Urinary bladder (tissue), 4 donors: ENCODE data around the gene KIF5C. TPM values are rescaled to one million over a fixed set of nuclear protein-coding genes. Genes with fewer than 3 reads are reported as not detected.
A peak's percentile ranks its signal among the peaks of the same experiment; 100 is the strongest.

Source experiments
- DNase-seq: peaks from one replicate; pipeline ENCODE4 v3.0.0-alpha.2; 2015; ENCODE audit errors: extremely low spot score
- H3K27ac ChIP-seq: one replicate; pipeline ENCODE4 v1.5.1; 2013; ENCODE audit warnings: low read depth, mild to moderate bottlenecking, moderate library complexity
- H3K36me3 ChIP-seq: one replicate; pipeline ENCODE4 v1.6.1; 2013; ENCODE audit warnings: mild to moderate bottlenecking, moderate library complexity; ENCODE audit not compliant: insufficient read depth
- H3K4me1 ChIP-seq: one replicate; pipeline ENCODE4 v1.6.1; 2013; ENCODE audit warnings: mild to moderate bottlenecking, moderate library complexity; ENCODE audit not compliant: insufficient read depth
- H3K4me3 ChIP-seq: one replicate; pipeline ENCODE4 v1.5.1; 2013; ENCODE audit warnings: low read depth, low read length
- WGBS: extraction: QIAGEN DNeasy Blood & Tissue Kit; methylation state at CpG from one replicate; pipeline ENCODE4 v1.1.7; 2013; 5-methylcytosine and 5-hydroxymethylcytosine counted together
- polyA plus RNA-seq: library from polyadenylated mRNA; stranded (reverse); fragments of 200-250 nt; gene quantifications from one replicate; pipeline ENCODE4 v1.2.3, GENCODE V29; 2013
- total RNA-seq: library from RNA; depleted of rRNA; stranded (reverse); fragments of >200 nt; gene quantifications from one replicate; pipeline ENCODE4 v1.2.3, GENCODE V29; 2014
- donor health status: healthy with polysubstance abuse.
- donor health status: healthy.

The KIF5C gene
- total and polyA plus RNA-seq, 2 donors: 2.8 to 10.8 TPM

DNA sequence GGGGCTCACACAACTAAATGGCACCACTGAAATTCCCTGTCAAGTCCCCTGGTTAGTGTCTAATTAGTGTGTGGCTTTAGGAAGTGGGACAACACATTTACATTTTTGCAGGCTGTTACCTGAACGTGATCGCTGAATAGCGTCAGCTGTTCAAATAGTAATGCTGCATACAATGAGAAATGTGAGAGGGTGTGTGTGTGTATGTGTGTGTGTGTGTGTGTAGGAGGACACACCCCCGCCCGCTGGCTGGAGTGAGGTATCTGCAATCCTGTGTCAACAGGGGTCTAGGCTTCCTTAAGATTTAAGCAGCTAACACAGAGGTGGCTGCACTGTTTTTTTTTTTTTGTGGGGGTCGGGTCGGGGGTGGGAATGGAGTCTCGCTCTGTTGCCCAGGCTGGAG lies 158.7 kb downstream of the KIF5C start:
- Histone ChIP-seq H3K36me3 (no peaks in the 10 kb centered on the region), H3K4me3 (no peak overlapping the region), H3K4me1 (peaks cover 2% of the 10 kb centered on the region), H3K27ac (no peak overlapping the region)
- 74% methylated on average over 8 of the region's 8 CpGs for WGBS
- no peak for DNase-seq

DNA sequence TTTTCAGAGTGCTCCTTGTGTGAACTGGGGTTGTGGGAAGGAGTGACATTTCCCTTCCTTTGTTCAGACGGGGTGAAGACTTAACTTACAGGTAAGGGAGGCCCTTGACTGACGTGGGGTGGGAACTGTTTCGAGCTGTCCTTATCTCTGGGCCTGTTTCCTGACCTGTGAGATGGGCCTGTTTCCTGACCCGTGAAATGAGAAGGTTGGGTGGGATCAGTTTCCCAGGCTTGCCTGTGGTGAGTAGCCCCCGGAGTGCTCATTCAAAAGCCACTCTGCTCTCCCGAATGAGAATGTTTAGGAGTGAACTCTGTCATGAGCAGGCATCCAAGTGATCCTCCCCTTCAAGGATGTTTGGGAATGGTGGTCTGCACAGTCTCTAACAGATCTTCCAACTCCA lies 159.4 kb downstream of the KIF5C start:
- H3K4me3 ChIP-seq: no peak overlapping the region
- no peak overlapping the region for H3K27ac ChIP-seq
- H3K36me3 ChIP-seq: no peaks in the 10 kb centered on the region
- no peak for DNase-seq
- H3K4me1 ChIP-seq: peaks cover 3% of the 10 kb centered on the region
- 72% methylated on average over 6 of the region's 6 CpGs for WGBS

GRCh38 chr2:149036507-149037293 lies 161.7 kb downstream of the KIF5C start:
- Histone ChIP-seq H3K4me3 (no peak overlapping the region), H3K27ac (no peak overlapping the region), H3K36me3 (no peaks in the 10 kb centered on the region), H3K4me1 (peaks cover 3% of the 10 kb centered on the region)
- WGBS: 93% methylated on average over 4 of the region's 4 CpGs
- DNase-seq: no peak

- DNase-seq: no peak
- no peak overlapping the region for H3K4me3 ChIP-seq
- H3K27ac ChIP-seq: no peak overlapping the region
- H3K36me3 ChIP-seq: no peaks in the 10 kb centered on the region
- 57% methylated on average over 8 of the region's 8 CpGs for WGBS
- peaks cover 3% of the 10 kb centered on the region for H3K4me1 ChIP-seq
Observed at GRCh38 chr2:149037851-149038250, 162.8 kb downstream of the KIF5C start.

DNA sequence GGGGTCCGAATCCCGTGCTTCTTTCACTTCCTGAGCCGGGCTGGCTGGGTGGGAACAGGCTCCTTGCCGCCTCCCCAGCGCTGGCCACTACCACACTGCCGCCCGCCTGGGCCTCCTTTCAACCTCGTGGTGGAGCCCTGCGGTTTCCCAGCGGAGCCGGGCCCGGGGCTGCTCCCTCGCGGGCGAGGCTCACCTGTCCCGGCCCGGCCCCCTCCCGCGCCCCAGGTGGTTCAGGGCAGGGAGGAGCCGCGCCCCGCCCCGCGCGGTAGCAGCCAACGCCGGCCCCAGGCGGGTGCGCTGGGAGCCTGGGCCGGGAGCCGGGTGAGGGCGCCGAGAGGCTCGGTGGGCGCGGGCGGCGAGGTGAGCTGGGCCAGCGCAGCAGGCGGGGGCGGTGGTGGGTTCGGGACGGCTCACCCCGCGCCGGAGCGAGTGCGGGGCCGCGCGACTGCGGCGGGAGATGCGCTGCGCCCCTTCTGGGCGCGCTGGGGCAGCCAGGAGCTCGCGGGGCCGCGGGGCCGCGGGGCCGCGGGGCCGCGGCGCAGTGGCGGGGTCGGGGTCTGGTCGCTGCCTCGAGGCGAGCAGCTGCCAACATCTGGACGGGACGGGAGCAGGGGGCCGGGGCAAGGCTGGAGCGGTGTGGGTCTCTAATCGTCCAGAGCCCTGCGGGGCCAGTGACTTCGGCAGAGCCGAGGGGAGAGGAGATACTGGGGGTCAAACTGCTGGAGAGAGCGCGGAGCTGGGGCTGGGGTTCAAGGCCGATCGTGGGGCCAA lies 163.6 kb downstream of the KIF5C start, which contains the start of gene LYPD6B:
TSS of gene LYPD6B (plus strand) at position 258 of the 771 bp plus-strand sequence. CDS start 92,250 bp downstream, outside the sequence.
- no peaks in the 10 kb centered on the region for H3K36me3 ChIP-seq
- WGBS: 2% methylated on average over 85 of the region's 85 CpGs
- peak within 1 kb of the TSS; percentile 28 for H3K27ac ChIP-seq
- H3K4me3 ChIP-seq: peak within 1 kb of the TSS; percentile 50
- H3K4me1 ChIP-seq: peaks cover 3% of the 10 kb centered on the region
- no peak for DNase-seq

DNA sequence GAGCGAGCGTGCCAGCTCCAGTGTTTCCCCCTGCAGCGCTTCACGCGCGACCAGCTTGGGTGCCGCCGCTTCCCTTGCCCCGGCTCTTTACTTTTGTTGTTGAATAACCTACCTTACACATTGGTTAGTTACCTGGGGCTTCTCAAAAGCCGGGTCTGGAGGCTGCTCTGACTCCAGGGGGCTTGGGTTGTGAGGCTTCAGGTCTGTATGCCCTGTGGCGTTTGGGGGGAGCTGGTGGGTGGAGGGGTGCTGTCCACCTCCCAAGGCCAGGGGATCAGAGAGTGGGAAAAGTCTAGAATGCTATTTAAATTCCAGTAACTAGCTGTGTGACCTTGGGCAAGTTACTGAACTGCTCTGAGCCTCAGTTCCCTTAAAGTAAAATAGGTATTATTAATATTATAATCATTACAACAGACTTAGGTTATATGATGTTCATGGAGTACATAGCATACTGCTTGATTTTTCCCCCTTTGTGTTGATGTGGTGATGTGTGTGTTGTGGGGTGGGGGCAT lies 164.2 kb downstream of the KIF5C start:
- H3K36me3 ChIP-seq: no peaks in the 10 kb centered on the region
- peak overlapping the region; percentile 50 for H3K4me3 ChIP-seq
- H3K4me1 ChIP-seq: peaks cover 3% of the 10 kb centered on the region
- H3K27ac ChIP-seq: peak overlapping the region; percentile 28
- no peak for DNase-seq
- WGBS: 36% methylated on average over 11 of the region's 11 CpGs

- no peaks in the 10 kb centered on the region for H3K36me3 ChIP-seq
- no peak overlapping the region for H3K4me3 ChIP-seq
- no peak for DNase-seq
- no peak overlapping the region for H3K27ac ChIP-seq
- H3K4me1 ChIP-seq: peaks cover 3% of the 10 kb centered on the region
- 72% methylated on average over 7 of the region's 7 CpGs for WGBS
Observed at GRCh38 chr2:149040451-149040850, 165.4 kb downstream of the KIF5C start.

DNA sequence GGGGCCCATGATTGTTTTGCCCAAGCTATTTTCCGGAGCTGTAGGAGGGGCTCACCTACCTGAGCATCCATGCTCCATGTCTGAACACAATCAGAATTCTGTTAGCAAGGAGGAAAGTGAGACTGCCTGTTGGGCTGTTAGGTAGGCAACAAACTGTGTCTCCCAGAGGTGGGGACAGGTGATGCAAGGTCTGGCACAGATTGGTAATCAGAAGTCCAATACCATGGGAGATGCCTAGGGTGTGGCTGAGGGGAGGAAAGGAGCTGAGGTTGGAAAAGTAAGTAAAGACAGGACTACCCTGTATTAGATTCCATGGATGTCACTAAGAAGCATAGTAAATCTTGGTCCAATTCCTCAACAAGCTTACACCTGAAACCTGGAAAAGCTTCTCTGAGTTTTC lies 166.5 kb downstream of the KIF5C start:
- H3K36me3 ChIP-seq: no peaks in the 10 kb centered on the region
- no peak overlapping the region for H3K27ac ChIP-seq
- DNase-seq: no peak
- no peak overlapping the region for H3K4me3 ChIP-seq
- WGBS: 95% methylated on average over 1 of the region's 1 CpG
- peaks cover 3% of the 10 kb centered on the region for H3K4me1 ChIP-seq

DNA sequence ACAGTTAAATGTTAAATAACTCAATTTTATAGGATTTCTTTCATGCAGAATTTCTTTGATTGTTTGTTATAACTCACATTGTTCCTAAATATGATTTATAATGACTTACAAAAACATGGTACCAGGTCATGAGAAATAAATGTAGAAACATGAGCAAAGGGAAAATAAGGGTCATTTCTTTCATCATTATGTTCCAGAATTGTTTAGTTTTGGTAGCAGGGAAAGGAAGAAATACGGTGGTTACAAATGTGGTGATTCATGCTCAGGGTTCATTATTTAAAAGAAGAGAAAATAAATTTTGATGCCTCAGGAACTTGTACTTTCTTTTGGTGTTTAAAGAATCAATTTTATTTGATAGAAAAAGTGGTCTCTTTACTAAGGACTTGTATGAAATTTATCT lies 167.9 kb downstream of the KIF5C start:
- Histone ChIP-seq H3K4me3 (no peak overlapping the region), H3K36me3 (no peaks in the 10 kb centered on the region), H3K27ac (no peak overlapping the region), H3K4me1 (peaks cover 3% of the 10 kb centered on the region)
- DNase-seq: no peak
- 58% methylated on average over 1 of the region's 1 CpG for WGBS

DNA sequence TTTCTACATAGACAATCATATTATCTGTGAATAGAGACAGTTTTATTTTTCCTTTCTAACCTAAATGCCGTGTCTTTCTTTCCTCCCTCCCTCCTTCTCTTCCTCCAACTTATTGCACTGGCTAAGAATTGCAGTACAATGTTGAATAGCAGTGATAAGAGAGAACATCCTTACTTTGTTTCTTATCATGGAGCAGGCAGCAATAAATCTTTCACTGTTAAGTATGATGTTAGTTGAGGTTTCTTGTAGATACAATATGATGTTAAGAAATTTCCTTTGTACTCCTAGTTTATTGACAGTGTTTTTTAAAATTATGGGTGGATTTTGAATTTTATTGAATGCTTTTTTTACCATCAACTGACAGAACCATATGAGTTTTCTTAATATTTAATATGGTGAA lies 169.5 kb downstream of the KIF5C start:
- no peak overlapping the region for H3K27ac ChIP-seq
- no peaks in the 10 kb centered on the region for H3K4me1 ChIP-seq
- no peak overlapping the region for H3K4me3 ChIP-seq
- no peaks in the 10 kb centered on the region for H3K36me3 ChIP-seq
- DNase-seq: no peak
- 52% methylated on average over 1 of the region's 1 CpG for WGBS

- no peaks in the 10 kb centered on the region for H3K4me1 ChIP-seq
- no peak overlapping the region for H3K4me3 ChIP-seq
- no peaks in the 10 kb centered on the region for H3K36me3 ChIP-seq
- H3K27ac ChIP-seq: no peak overlapping the region
- DNase-seq: no peak
- WGBS: 86% methylated on average over 2 of the region's 2 CpGs
Observed at GRCh38 chr2:149047118-149047517, 172.1 kb downstream of the KIF5C start.

DNA sequence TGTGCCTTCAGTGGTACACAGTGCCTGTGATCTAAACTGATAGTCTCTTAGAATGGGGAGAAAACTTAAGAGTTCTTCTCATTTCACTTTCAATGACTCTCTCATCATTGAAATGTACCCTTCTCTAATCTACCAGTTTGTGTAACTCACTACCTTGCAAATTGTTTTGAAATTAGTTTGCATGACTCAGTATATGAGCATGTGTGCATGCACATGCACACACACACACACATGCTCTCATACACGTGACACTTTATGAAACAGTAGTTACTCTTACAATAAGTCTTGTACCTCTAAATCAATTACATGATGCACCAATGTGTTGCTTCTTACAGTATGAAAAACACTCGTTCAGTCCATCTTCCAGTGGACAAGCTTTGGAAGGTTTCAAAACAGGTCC lies 174.1 kb downstream of the KIF5C start:
- WGBS: 86% methylated on average over 2 of the region's 2 CpGs
- H3K4me1 ChIP-seq: no peaks in the 10 kb centered on the region
- no peak overlapping the region for H3K27ac ChIP-seq
- H3K36me3 ChIP-seq: no peaks in the 10 kb centered on the region
- no peak for DNase-seq
- no peak overlapping the region for H3K4me3 ChIP-seq

DNA sequence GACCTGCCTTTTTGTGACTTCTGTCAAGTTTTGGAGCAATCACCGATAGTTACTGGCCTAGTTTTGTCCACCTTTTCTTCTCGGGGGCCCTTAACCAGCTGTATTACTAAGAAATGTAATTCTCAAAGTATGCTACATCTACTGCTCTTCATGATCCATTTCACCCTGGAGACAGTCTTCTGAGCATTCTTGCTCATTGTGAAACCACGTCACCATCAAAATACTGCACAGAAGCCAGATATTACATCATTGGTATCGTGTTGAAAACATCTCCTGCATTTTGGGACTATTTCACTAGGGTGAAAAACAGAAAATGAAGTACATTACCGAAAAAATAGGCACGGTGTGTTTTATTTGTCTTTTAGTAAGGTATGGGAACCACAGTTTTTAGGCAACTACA lies 175.2 kb downstream of the KIF5C start:
- no peak for DNase-seq
- WGBS: 82% methylated on average over 6 of the region's 6 CpGs
- H3K36me3 ChIP-seq: no peaks in the 10 kb centered on the region
- H3K27ac ChIP-seq: no peak overlapping the region
- no peaks in the 10 kb centered on the region for H3K4me1 ChIP-seq
- no peak overlapping the region for H3K4me3 ChIP-seq

DNA sequence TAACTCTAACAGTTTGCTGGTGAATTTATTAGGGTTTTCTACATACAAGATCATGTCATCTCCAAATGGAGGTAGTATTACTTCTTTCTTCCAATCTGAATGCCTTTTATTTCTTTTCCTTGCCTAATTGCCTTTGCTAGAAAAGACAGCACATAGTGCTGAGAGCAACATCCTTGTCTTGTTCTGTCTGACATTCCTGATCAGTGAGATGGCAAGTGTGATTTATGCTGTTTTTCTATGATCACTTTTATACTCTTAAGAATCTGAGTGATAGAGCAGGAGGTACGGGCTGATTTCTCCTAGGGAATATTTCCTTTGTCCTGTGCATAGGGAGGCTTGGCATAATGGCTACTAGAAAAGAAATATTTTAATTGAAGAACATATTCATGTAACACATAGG lies 180.7 kb downstream of the KIF5C start:
- no peaks in the 10 kb centered on the region for H3K36me3 ChIP-seq
- DNase-seq: no peak
- no peak overlapping the region for H3K27ac ChIP-seq
- no peak overlapping the region for H3K4me3 ChIP-seq
- no peaks in the 10 kb centered on the region for H3K4me1 ChIP-seq
- WGBS: 83% methylated on average over 1 of the region's 1 CpG
